ENCODE results near the gene DRC1.

GRCh38 chr2:26465266-26465925 is 63.7 kb downstream of the DRC1 start:
- TF ChIP-seq CTCF (IDR thresholded peaks at IDR 0.05; ENCODE audit: low read length), result no peak
- no peak for TF ChIP-seq EZH2 (optimal IDR thresholded peaks at IDR 0.05; ENCODE audit: low read depth, low read length)
